GM18507 (cell line): ENCODE data around the gene EML4.
"Not testable (repeated sequence)": the region's sequence is repeated elsewhere in the genome, so short reads cannot be mapped to it uniquely, and the experiment has no call there.

Experiments used
- DNase-seq: peaks from one replicate; pipeline ENCODE4 v3.0.0; 2011; ENCODE audit warnings: low read depth; ENCODE audit not compliant: insufficient read length; ENCODE audit errors: extremely low spot score
- FAIRE-seq: peaks from 2 replicates; lab custom pipeline; 2011; peaks lifted over from hg19 to GRCh38; lab: Jason Lieb, UNC

Gene EML4

GRCh38 chr2:42169100-42169873, at the start of gene EML4:
TSS of gene EML4 (plus strand) at chr2:42169353. CDS start at chr2:42169612, 259 bp downstream.
- DNase-seq, result peak; percentile 82
- peak; percentile 94 for FAIRE-seq

GRCh38 chr2:42123426-42123825, 45.7 kb upstream of the EML4 start:
- DNase-seq (no peak), FAIRE-seq (no peak)

GRCh38 chr2:42124011-42124785, 45.0 kb upstream of the EML4 start:
- no peak for FAIRE-seq

GRCh38 chr2:42125841-42126594, 43.1 kb upstream of the EML4 start:
- no peak for DNase-seq
- FAIRE-seq, result no peak

More at GRCh38 chr2:42124011-42124785, 45.0 kb upstream of the EML4 start:
- no peak for DNase-seq

GRCh38 chr2:42126873-42127272, 42.3 kb upstream of the EML4 start:
- DNase-seq, FAIRE-seq: not testable (repeated sequence)

- FAIRE-seq (peak; percentile 88), DNase-seq (no peak)
Observed at GRCh38 chr2:42127425-42128424, 41.4 kb upstream of the EML4 start.

- no peak for DNase-seq
- FAIRE-seq, result peak; percentile 53
Observed at GRCh38 chr2:42128721-42129486, 40.2 kb upstream of the EML4 start.

- DNase-seq, result no peak
- no peak for FAIRE-seq
Observed at GRCh38 chr2:42129487-42129852, 39.7 kb upstream of the EML4 start.

GRCh38 chr2:42129947-42130346, 39.2 kb upstream of the EML4 start:
- DNase-seq (no peak), FAIRE-seq (no peak)

- not testable (repeated sequence) for DNase-seq, FAIRE-seq
Observed at GRCh38 chr2:42130858-42131257, 38.3 kb upstream of the EML4 start.

- DNase-seq, result no peak
- FAIRE-seq, result no peak
Observed at GRCh38 chr2:42132191-42132965, 36.8 kb upstream of the EML4 start.

- DNase-seq (peak; percentile 46), FAIRE-seq (peak; percentile 91)
Observed at GRCh38 chr2:42132966-42133641, 36.0 kb upstream of the EML4 start.

- DNase-seq (no peak), FAIRE-seq (no peak)
Observed at GRCh38 chr2:42133771-42134195, 35.4 kb upstream of the EML4 start.

- not testable (repeated sequence) for DNase-seq, FAIRE-seq
Observed at GRCh38 chr2:42134401-42134932, 34.7 kb upstream of the EML4 start.

- DNase-seq (no peak), FAIRE-seq (no peak)
Observed at GRCh38 chr2:42135381-42136312, 33.5 kb upstream of the EML4 start.

- FAIRE-seq (no peak), DNase-seq (no peak)
Observed at GRCh38 chr2:42136782-42137124, 32.4 kb upstream of the EML4 start.
